HG03565 (cell line): ENCODE results near the gene FAM180A.
"Not testable (repeated sequence)": the region's sequence is repeated elsewhere in the genome, so short reads cannot be mapped to it uniquely, and the experiment has no call there.

Experiments used
- ATAC-seq: cut with Tn5 transposase; IDR thresholded peaks from one replicate; pipeline ENCODE4 v1.9.1; 2021; ENCODE audit warnings: mild to moderate bottlenecking, moderate library complexity; ENCODE audit not compliant: unreplicated experiment

Gene FAM180A

DNA sequence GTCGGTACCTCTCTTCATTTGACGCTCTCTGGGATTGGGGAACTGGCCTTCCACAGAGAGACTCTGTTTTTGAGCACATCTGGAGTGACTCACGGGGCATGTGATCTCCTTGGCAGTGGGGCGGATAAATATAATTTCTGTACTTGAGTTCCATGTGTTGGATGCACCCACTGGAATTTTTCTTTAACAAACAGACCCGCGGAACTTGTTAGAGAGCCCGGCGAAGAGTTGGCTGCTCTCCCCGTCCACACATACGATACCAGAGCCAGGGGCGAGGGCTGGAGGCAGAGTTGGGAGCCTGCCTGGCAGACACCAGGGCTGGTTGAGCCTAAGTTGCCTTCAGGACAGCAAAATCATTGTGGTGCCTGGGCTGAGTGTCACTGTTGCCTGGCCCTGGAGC, at the start of gene FAM180A:
FAM180A (minus strand) TSS at position 44 of the 400 bp plus-strand sequence. CDS start 233 bp downstream, outside the sequence.
- ATAC-seq, result no peak

DNA sequence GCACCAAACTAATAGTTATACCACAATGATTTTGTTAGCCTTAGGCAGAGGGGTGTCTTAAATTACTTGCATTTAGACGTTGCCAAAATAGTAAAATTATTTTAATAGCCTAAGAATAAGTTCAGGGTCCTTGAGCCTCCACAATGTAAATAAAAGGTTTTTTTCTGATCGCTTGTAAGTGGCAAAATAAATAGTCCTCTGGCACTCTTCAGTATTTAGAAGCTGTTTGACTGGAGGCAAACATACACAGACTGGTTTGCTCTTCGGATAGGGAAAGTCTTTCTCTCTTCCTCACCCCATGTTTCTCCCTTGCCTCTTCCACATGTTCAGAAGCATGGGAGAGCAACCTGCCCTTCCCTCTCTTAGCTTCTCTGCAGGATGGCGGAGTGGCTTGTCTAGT, 49.5 kb upstream of the FAM180A start:
- no peak for ATAC-seq

DNA sequence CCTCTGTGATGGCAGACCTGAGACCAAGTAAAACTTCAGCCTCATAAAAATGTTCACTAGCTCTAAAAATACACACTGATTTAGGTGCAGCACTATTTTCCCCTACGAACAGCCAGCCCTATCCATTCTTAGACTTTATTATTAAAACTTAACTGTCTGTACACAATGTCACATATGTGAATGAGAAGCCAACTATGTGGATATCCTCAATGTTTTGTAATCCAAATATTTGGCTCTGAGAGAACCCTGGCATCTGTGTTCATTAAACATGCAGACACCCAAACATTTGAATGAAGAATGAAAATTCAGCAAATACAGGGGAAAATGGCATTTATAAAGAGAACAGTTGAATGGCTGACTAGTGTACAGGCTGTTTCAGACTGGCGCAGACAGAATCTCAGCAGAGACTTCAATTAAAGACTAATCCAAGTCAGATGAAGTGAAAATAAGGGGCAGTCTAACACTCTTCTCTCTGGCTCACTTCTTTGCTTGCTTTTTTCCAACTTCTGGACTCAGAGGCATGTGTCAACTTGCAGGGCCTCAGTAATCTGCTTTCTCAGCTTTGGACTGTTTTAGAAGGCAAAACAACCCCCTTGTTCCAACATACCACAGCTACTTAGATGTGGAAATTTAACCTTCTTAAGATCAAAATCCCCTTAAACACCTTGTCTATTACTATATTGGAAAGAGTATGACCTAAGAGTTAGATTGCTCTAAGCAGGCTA, 47.4 kb upstream of the FAM180A start:
- ATAC-seq, result no peak

GRCh38 chr7:135793841-135794240, 45.2 kb upstream of the FAM180A start:
- no peak for ATAC-seq

DNA sequence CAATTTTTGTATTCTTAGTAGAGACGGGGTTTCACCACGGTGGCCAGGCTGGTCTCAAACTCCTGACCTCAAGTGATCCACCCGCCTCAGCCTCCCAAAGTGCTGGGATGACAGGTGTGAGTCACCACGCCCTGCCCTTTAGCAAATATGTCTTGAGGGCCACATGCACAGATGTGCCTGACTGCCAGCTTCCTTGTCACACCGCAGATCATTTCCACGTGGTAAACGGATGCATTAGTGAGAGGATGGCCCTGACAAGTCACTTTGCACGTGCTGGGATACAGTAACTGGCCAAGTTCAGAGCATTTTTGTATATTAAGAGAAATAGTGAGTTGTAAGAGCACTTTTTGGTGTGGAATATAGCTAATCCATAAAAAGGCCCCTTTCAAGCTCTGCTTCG, 44.3 kb upstream of the FAM180A start:
- no peak for ATAC-seq

DNA sequence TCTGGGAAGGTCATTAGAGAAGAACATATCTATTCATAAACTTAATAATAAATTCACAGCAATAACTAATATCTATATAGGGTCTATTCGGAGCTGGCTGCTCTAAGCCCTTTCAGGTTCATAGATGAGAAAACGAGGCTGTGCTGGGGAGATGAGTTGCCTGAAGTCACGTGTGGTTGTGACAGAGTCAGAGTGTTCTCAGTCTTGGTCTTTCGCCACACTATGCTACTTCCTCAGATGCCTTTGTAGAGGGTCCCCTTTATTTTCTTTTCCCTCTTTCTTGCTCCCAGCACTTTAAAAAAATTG, 43.7 kb upstream of the FAM180A start:
- ATAC-seq, result no peak

- ATAC-seq, result no peak
These were observed 43.1 kb upstream of the FAM180A start for GRCh38 chr7:135791543-135792362.

- ATAC-seq, result no peak
These were observed 41.9 kb upstream of the FAM180A start for GRCh38 chr7:135790371-135790977.

DNA sequence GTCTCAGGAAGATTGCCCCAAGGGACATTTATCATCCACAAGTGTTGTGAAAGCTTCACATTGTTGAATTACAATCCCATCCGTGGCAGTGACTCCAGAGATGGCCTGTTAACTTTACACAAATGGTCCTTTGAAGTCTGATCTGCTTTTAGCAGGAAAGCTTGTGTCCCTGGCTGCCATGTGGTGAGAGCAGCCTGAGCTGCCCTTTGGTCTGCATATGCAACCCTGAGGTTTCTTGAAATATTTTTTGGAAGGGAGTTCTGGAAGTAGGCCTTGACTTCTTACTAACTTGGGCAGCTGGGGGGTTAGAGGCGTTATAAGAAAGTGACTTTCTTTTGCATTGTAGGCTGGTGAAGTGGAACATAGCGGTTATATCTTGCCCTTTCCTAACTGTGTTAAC, 41.3 kb upstream of the FAM180A start:
- no peak for ATAC-seq

GRCh38 chr7:135789431-135789830, 40.8 kb upstream of the FAM180A start:
- no peak for ATAC-seq

DNA sequence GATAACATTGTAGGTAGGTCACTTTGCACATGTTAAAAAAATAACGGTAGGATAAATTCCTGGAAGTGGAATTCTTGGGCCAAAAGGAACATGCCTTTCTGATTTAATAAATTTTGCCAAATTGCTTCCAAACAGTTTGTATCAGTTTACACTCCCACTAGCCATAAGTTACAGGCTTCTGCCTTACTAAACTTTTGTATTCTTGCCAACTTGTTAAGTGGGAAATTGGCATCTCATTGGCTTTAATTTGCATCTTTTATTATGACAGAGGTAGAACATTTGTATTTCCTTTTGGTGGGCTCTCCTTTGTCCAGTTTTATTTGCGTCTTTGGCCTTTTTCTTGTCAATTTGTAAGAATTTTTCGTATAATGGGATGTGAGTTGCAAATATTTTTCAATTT, 38.3 kb upstream of the FAM180A start:
- no peak for ATAC-seq

GRCh38 chr7:135785065-135785464, 36.5 kb upstream of the FAM180A start:
- ATAC-seq, result no peak

- ATAC-seq, result no peak
These were observed 35.4 kb upstream of the FAM180A start for GRCh38 chr7:135784013-135784412.

GRCh38 chr7:135782801-135783200, 34.2 kb upstream of the FAM180A start:
- no peak for ATAC-seq

DNA sequence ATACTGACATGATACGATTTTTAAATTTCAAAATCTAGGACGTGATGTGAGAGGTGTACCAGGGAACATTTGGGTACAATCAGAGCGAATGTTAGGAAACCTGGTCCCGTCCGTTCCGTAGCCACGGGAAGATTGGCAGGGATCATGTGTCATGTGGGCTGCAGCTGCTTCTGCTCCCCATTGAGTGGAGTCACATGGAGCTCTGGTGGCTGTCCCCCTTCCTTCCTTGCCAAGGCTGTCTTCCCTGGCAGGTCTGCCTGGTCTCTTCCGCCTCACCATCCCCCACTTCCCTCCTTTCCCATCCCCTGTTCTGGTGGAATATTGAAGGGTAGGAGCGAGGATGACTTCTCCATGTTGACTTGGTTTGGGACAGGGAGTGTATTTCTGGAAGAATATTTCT, 33.8 kb upstream of the FAM180A start:
- no peak for ATAC-seq

DNA sequence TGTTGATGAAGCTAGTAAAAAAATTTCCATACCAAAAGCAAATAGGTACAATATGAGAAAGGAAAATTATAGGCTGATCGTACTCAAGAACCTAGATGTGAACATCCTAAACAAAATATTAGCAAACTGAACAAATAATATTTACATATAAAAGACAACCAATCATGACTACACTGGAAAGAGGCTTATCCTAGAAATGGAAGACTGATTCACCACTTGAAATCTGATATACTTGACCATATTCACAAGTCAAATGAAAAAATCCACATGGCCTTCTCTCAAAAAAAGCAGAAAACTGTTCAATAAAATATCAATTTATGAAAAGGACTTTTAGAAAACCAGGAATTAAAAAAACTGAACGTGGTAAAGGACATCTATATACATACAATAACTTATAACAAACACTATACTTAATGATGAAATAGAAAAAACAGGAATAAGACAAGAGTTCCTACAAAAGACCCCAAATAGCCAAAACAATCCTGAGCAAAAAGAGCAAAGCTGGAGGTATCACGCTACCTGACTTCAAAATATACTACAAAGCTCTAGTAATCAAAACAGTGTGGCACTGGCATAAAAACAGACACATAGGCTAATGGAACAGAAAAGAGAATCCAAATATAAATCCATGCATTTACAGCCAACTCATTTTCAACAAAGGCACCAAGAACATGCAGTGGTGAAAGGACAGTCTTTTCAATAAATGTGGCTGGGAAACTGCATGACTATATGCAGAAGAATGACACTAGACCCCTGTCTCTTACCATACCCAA, 29.2 kb upstream of the FAM180A start:
- no peak for ATAC-seq

GRCh38 chr7:135775915-135776314, 27.3 kb upstream of the FAM180A start:
- ATAC-seq, result not testable (repeated sequence)

GRCh38 chr7:135775230-135775629, 26.6 kb upstream of the FAM180A start:
- no peak for ATAC-seq

GRCh38 chr7:135774284-135774683, 25.7 kb upstream of the FAM180A start:
- no peak for ATAC-seq

GRCh38 chr7:135773464-135773863, 24.9 kb upstream of the FAM180A start:
- no peak for ATAC-seq

DNA sequence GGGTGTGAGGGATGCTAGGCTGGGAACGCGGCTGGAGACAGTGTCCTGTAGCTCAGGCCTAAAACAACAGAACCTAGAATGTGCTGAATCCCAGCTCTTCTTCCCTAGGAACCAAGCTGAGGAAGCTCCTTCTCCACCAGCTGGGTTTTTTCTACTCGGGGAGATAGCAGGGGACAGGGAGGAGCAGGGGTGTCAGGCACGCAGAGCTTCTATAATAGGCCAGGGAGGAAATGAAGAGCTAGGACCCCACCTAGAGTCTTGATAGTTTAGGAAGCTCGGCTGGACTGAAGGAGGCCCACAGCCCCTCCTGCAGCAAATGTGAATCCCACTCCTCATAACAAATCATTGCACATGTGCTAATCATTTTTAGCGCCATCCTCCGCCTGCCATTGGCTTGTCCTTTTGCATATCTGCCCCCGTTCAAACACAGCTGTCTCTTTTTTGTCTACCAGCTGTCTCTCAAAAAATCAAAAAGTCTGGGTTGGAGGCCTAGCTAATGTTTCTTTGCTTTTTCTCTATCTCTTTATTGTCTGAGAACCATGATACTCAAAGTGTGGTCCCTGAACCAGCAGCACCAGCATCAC, 24.1 kb upstream of the FAM180A start:
- no peak for ATAC-seq
